ENCODE measurements around the gene XKR7. TPM values are rescaled to one million over a fixed set of nuclear protein-coding genes. Genes with fewer than 3 reads are reported as not detected.
A peak's percentile ranks its signal among the peaks of the same experiment; 100 is the strongest.
"Not testable (repeated sequence)": the region's sequence is repeated elsewhere in the genome, so short reads cannot be mapped to it uniquely, and the experiment has no call there.

Gene XKR7
- total RNA-seq, 2 experiments from 2014 or later, result not detected

- no peaks in the 10 kb centered on the region for H3K9me3 Mint-ChIP-seq (ENCODE audit: low read depth)
- H3K27ac Mint-ChIP-seq, result no peak overlapping the region
- ATAC-seq, result peak; percentile 67
- DNase-seq, result peak; percentile 55
- no peaks in the 10 kb centered on the region for H3K36me3 Mint-ChIP-seq
- peaks cover 80% of the 10 kb centered on the region for H3K27me3 Mint-ChIP-seq
- H3K4me3 Mint-ChIP-seq, result peak overlapping the region; percentile 63
- peaks cover 13% of the 10 kb centered on the region for H3K4me1 Mint-ChIP-seq
- CTCF ChIA-PET, result interaction anchor here (1.4 to 2.9 kb wide), 4 partner anchors 11 to 195 kb away, joined by 4 to 25 read pairs (median 11); no protein-coding TSS in a partner anchor
These were observed 50.6 kb downstream of the XKR7 start for GRCh38 chr20:32018269-32019155.

GRCh38 chr20:32019156-32019510 lies 51.2 kb downstream of the XKR7 start:
- CTCF ChIA-PET, result interaction anchor here (1.1 to 2.9 kb wide), 2 partner anchors 12 to 72 kb away, joined by 4 to 25 read pairs; no protein-coding TSS in a partner anchor
- Mint-ChIP-seq H3K27ac (no peak overlapping the region), H3K4me3 (peak overlapping the region; percentile 62), H3K27me3 (peaks cover 85% of the 10 kb centered on the region), H3K4me1 (peaks cover 13% of the 10 kb centered on the region), H3K36me3 (no peaks in the 10 kb centered on the region), H3K9me3 (ENCODE audit: low read depth) (no peaks in the 10 kb centered on the region)
- DNase-seq (no peak), ATAC-seq (no peak)

DNA sequence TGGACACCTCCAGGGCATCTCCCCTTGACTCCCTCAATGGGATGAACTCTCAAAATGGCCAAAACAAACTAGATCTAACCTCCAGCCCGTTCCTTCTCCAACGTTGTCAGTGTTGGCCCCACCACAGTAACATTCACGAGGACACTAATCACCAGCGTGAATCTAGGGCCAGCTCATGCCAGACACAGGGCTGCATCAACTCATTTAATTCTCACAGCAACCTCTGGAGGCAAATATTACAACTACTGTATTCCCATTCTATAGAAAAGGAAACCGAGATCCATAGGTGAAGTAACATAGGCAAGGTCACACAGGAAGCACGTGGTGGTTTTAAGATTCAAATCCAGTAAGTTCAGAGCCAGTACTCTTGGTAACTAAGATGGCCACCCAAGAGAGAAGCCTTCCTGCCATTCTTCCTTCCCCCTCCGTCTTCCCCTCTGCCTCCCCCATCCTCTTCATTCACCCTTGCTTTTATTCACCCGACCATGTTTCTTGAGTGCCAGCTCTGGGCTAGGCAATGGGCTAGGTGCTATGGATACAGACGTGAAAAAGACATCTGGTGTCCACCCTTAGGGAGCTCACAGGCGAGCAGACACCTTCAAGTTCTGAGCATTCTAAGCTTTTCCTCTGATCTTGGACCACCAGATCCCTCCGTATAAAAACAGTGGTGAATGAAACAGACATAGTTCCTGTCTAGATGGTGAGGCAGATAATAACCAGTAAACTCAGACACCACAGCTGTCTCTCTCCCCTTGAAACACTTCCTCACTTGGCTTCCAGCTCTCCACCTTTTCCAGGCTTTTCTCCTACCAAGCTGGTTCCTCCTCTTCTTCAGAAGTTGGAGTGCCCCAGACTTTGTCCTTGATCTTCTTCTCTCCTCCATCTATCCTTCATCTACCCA lies 51.9 kb downstream of the XKR7 start:
- ATAC-seq (no peak), DNase-seq (no peak)
- Mint-ChIP-seq H3K4me1 (peaks cover 13% of the 10 kb centered on the region), H3K36me3 (no peaks in the 10 kb centered on the region), H3K9me3 (ENCODE audit: low read depth) (no peaks in the 10 kb centered on the region), H3K27me3 (peaks cover 85% of the 10 kb centered on the region), H3K27ac (no peak overlapping the region), H3K4me3 (peak overlapping the region; percentile 62)
- CTCF ChIA-PET, result interaction anchor here (1.1 to 2.9 kb wide), 3 partner anchors 11 to 71 kb away, joined by 4 to 25 read pairs (median 6); partner anchors contain the start of gene PDRG1

DNA sequence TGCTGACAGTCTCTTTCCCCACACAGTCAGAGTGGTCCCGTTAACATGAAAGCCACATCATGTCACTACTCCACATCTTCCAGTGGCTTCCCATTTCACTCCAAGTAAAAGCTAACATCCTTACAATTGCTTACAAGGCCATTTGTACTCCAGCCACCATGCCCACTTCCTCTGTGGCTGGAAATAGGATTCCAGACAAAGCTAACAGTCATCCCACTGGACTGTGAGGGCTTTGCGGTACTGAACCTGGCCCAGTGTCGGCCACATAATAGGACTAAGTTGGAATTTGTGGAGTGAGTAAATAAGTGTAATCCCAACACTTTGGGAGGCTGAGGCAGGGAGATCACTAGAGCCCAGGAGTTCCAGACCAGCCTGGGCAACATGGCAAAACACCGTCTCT lies 53.1 kb downstream of the XKR7 start:
- peaks cover 82% of the 10 kb centered on the region for H3K27me3 Mint-ChIP-seq

DNA sequence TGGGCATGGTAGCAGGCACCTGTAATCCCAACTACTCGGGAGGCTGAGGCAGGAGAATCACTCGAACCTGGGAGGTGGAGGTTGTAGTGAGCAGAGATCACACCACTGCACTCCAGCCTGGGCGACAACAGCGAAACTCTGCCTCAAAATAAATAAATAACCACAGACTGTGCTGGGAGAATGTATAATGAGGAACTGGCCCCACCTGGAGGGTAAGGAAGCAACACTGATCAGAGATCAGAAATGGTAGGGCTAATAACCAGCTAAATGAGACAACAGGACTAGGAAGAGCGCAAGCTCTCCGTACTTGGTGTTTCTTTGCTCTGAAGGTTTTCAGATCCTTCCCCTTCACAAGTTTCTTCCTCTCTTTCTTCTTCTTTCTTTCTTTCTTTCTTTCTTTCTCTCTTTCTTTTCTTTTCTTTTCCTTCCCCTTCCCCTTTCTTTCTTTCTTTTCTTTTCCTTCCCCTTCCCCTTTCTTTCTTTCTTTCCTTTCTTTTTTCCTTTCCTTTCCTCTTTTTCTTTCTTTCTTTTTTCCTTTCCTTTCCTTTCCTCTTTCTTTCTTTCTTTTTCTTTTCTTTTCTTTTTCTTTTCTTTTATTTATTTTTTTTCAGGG lies 56.8 kb downstream of the XKR7 start:
- Mint-ChIP-seq H3K27ac (no peak overlapping the region), H3K4me1 (peaks cover 7% of the 10 kb centered on the region), H3K27me3 (peaks cover 60% of the 10 kb centered on the region), H3K4me3 (no peak overlapping the region), H3K9me3 (ENCODE audit: low read depth) (no peaks in the 10 kb centered on the region), H3K36me3 (no peaks in the 10 kb centered on the region)
- ATAC-seq, result no peak
- CTCF ChIA-PET, result no interaction called here
- DNase-seq, result no peak

More for the DNA sequence above, 53.1 kb downstream of the XKR7 start:
- no peak overlapping the region for H3K27ac Mint-ChIP-seq
- ATAC-seq (no peak), DNase-seq (no peak)
- H3K4me1 Mint-ChIP-seq, result peaks cover 13% of the 10 kb centered on the region
- H3K9me3 Mint-ChIP-seq (ENCODE audit: low read depth), result no peaks in the 10 kb centered on the region
- CTCF ChIA-PET, result interaction anchor here (2.9 kb wide), 1 partner anchor 10 kb away, joined by 25 read pairs; no protein-coding TSS in a partner anchor
- no peak overlapping the region for H3K4me3 Mint-ChIP-seq
- no peaks in the 10 kb centered on the region for H3K36me3 Mint-ChIP-seq

DNA sequence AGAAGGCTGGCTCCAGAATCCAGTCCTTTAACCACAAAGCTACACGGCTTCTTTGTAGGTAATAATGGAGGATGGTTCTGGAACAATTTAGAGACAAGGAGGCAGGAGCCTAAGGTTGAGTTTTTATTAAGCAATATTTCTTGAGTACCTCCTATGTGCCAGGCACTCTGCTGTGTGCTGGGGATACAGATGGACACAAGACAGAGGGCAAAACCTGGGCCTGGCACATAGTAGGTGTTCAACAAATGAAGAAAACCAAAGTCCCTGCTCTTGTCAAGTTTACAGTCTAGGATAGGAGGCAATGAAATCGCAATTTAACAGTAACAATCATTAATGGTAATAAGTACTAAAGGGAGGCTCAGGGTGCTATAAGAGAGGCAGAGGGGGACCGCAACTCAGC lies 59.7 kb downstream of the XKR7 start:
- CTCF ChIA-PET, result interaction anchor here (1.4 kb wide), 1 partner anchor 175 kb away, joined by 4 read pairs; no protein-coding TSS in a partner anchor
- no peak for ATAC-seq
- H3K27me3 Mint-ChIP-seq, result peaks cover 48% of the 10 kb centered on the region
- H3K4me1 Mint-ChIP-seq, result no peaks in the 10 kb centered on the region
- H3K9me3 Mint-ChIP-seq (ENCODE audit: low read depth), result no peaks in the 10 kb centered on the region
- H3K4me3 Mint-ChIP-seq, result no peak overlapping the region
- DNase-seq, result no peak
- H3K27ac Mint-ChIP-seq, result no peak overlapping the region
- no peaks in the 10 kb centered on the region for H3K36me3 Mint-ChIP-seq

DNA sequence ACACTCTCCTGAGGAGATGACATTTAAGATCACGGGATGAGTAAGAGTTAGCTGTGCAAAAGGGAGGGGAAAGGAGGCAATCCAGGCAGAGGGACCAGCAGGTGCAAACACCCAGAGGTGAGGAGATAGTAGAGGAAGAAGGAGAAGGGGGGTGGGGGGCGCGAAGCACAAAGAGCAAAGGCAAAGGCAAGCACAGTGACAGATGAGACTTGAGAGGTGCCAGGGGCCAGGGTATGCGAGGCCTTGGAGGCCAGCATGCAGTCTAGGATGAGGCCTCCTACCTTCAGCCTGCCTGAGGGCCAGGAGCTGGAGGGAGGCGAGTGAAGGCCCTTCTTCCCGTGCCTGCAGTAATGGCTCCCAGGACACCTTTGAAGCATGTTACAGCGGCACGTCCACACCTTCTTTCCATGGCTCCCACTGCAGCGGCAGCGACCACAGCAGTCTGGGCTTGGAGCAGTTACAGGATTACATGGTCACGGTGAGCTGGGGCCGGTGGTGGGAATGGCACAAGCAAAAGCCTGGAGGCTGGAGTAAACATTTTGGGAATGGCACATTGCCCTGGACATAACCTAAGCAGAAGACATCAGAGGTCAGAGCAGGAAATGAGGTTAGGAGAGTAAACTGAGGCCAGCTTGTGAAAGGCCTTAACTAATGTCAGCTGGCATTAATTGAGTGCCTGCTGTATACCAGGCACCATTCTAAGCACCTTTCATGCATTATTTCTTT lies 60.9 kb downstream of the XKR7 start:
- no peaks in the 10 kb centered on the region for H3K36me3 Mint-ChIP-seq
- no peaks in the 10 kb centered on the region for H3K4me1 Mint-ChIP-seq
- ATAC-seq (no peak), DNase-seq (no peak)
- peaks cover 47% of the 10 kb centered on the region for H3K27me3 Mint-ChIP-seq
- H3K27ac Mint-ChIP-seq, result no peak overlapping the region
- CTCF ChIA-PET, result interaction anchor here (1.4 to 4.8 kb wide), 6 partner anchors 65 to 328 kb away, joined by 3 to 46 read pairs (median 10); partner anchors contain the start of gene MYLK2
- no peaks in the 10 kb centered on the region for H3K9me3 Mint-ChIP-seq (ENCODE audit: low read depth)
- no peak overlapping the region for H3K4me3 Mint-ChIP-seq

GRCh38 chr20:32029561-32029960 lies 61.6 kb downstream of the XKR7 start:
- Mint-ChIP-seq H3K27ac (no peak overlapping the region), H3K36me3 (no peaks in the 10 kb centered on the region), H3K9me3 (ENCODE audit: low read depth) (no peaks in the 10 kb centered on the region), H3K27me3 (peaks cover 46% of the 10 kb centered on the region), H3K4me3 (no peak overlapping the region), H3K4me1 (no peaks in the 10 kb centered on the region)
- CTCF ChIA-PET, result interaction anchor here (1.4 to 4.8 kb wide), 11 partner anchors 10 to 327 kb away, joined by 3 to 46 read pairs (median 17); partner anchors contain the start of genes HCK and MYLK2
- ATAC-seq (no peak), DNase-seq (no peak)

GRCh38 chr20:32031007-32031958 lies 63.3 kb downstream of the XKR7 start:
- peak; percentile 79 for ATAC-seq
- H3K27ac Mint-ChIP-seq, result no peak overlapping the region
- no peaks in the 10 kb centered on the region for H3K9me3 Mint-ChIP-seq (ENCODE audit: low read depth)
- H3K36me3 Mint-ChIP-seq, result no peaks in the 10 kb centered on the region
- H3K4me1 Mint-ChIP-seq, result no peaks in the 10 kb centered on the region
- CTCF ChIA-PET, result interaction anchor here (0.6 to 4.8 kb wide), 32 partner anchors 10 to 622 kb away, joined by 3 to 46 read pairs (median 3); partner anchors contain the start of genes HCK, MYLK2, PDRG1 and XKR7
- H3K4me3 Mint-ChIP-seq, result no peak overlapping the region
- H3K27me3 Mint-ChIP-seq, result peaks cover 42% of the 10 kb centered on the region
- DNase-seq, result peak; percentile 67

DNA sequence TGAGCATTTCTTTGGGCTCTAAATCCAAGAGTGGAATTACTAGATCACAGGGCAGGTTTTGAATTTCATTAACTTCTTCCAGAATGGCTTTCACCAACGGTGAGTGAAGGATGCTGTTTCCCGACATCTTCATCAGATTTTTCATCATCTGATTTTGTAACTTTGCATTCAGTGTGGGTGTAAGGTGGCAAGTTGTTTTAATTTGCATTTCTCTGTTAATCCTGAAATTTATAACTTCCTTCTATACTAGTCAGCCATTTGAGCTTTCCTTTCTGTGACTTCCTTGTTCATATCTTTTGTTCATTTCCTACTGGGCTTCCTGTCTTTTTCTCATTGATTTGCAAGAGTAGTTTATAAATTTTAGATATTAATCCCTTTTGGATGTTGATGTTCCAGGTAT lies 65.4 kb downstream of the XKR7 start:
- Mint-ChIP-seq H3K4me1 (no peaks in the 10 kb centered on the region), H3K36me3 (no peaks in the 10 kb centered on the region), H3K27me3 (peaks cover 52% of the 10 kb centered on the region), H3K4me3 (no peak overlapping the region), H3K27ac (no peak overlapping the region), H3K9me3 (ENCODE audit: low read depth) (no peaks in the 10 kb centered on the region)
- DNase-seq, result no peak
- CTCF ChIA-PET, result interaction anchor here (3.2 to 4.8 kb wide), 2 partner anchors 16 to 212 kb away, joined by 18 to 46 read pairs; partner anchors contain the start of gene MYLK2
- ATAC-seq, result no peak

DNA sequence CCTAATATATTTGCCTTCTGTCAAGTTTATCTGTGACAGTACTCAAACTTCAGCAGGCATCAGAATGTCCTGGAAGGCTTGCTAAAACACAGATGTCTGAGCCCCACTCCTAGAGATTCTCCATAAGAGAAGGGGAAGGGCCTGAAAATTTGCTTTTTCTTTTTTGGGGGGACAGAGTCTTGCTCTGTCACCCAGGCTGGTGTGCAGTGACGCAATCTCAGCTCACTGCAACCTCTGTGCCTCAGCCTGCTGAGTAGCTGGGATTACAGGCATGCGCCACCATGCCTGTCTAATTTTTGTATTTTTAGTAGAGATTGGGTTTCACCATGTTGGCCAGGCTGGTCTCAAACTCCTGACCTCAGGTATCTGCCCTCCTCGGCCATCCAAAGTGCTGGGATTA lies 65.8 kb downstream of the XKR7 start:
- not testable (repeated sequence) for H3K9me3 Mint-ChIP-seq (ENCODE audit: low read depth); DNase-seq; H3K36me3 Mint-ChIP-seq; ATAC-seq; H3K4me3 Mint-ChIP-seq; H3K4me1 Mint-ChIP-seq; H3K27ac Mint-ChIP-seq
- H3K27me3 Mint-ChIP-seq, result peaks cover 52% of the 10 kb centered on the region
- CTCF ChIA-PET, result interaction anchor here (3.2 to 4.8 kb wide), 2 partner anchors 17 to 212 kb away, joined by 18 to 46 read pairs; partner anchors contain the start of gene MYLK2
